ENCODE measurements around the gene GUCY2C.
"Not testable (repeated sequence)": the region's sequence is repeated elsewhere in the genome, so short reads cannot be mapped to it uniquely, and the experiment has no call there.

The GUCY2C gene

DNA sequence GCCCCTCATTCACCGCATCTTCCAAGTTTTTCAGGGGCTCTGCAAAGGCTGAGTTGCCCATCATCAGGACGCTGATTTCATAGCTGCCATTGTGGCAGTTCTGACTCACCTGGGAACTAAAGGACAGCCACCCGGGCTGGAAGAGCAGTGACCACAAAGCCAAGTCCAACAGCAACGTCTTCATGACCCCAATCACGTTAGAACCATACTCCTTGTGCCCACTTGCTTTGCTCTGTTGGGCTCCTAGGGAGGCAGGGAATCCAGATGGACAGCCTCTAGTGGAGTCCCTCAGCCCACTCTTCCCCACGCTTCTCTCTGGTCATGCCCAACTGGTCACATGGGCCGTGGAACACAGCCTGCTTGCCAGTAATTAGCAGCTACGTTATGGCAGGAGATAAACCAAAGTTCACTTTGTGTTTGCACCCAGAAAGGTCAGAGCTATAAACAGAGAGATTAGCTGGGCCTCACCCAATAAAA lies at the start of gene GUCY2C:
Gene GUCY2C (minus strand): TSS at position 335 of the 477 bp plus-strand sequence. CDS start 151 bp downstream, at position 184.
- DNase-seq (ENCODE audit: low read depth, low spot score), result no peak

- DNase-seq (ENCODE audit: low read depth, low spot score), result no peak
Measured at GRCh38 chr12:14743061-14743460, 46.7 kb upstream of the GUCY2C start.

DNA sequence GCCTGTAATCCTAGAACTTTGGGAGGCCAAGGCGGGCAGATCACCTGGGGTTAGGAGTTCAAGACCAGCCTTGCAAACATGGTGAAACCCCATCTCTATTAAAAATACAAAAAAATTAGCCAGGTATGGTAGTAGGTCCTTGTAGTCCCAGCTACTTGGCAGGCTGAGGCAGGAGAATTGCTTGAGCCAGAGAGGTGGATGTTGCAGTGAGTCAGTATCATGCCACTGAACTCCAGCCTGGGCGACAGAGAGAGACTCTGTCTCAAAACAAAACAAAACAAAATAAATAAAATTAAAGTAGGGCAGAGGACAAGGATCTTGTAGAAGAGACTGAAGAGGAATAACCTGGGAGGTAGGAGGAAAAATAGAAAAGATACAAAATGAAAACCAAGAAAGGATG lies 45.5 kb upstream of the GUCY2C start:
- no peak for DNase-seq (ENCODE audit: low read depth, low spot score)

DNA sequence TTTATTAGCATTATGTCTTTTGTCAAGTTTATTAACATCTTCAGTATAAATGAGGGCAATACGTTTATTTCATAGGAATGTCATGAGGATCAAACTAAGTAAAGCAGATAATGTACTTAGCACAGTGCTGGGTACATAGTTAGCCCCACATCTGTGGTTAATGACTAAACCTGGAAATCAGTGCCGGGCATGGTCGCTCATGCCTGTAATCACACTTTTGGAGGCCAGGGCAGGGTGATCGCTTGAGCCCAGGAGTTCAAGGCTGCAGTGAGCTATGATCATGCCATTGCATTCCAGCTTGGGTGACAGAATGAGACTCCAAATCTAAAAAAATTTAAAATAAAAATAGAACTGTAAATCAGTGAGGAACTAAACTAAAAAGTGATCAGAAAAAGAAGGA lies 44.8 kb upstream of the GUCY2C start:
- DNase-seq (ENCODE audit: low read depth, low spot score), result no peak

DNA sequence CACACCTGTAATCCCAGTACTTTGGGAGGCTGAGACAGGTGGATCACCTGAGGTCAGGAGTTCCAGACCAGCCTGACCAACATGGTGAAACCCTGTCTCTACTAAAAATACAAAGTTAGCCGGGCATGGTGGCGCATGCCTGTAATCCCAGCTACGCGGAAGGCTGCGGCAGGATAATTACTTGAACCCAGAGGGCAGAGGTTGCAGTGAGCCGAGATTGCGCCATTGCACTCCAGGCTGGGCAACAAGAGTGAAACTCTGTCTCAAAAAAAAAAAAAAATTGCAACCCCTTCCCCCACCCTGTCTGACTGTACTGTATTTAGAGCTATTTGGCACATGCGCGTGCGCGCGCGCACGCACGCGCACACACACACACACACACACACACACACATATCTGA lies 40.0 kb upstream of the GUCY2C start:
- not testable (repeated sequence) for DNase-seq (ENCODE audit: low read depth, low spot score)

DNA sequence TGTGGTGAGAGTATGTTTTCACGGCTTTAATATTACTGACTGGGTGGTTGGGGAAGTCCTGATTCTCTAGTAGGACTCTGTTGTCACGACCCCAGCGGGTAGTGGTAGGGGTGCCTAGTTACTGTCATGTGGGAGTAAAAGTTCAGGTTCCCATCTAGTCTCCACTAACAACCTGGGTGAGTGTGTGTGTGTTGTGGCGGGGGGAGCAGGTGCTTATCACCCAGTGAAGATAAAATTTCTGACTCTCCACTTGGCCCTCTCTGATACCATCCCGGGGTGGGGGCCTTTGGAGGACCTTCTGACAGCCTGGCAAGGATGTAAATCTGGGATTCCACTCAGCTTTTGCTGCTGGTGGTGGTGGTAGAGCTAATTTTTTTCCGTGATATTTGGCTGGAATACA lies 35.4 kb upstream of the GUCY2C start:
- no peak for DNase-seq (ENCODE audit: low read depth, low spot score)

DNA sequence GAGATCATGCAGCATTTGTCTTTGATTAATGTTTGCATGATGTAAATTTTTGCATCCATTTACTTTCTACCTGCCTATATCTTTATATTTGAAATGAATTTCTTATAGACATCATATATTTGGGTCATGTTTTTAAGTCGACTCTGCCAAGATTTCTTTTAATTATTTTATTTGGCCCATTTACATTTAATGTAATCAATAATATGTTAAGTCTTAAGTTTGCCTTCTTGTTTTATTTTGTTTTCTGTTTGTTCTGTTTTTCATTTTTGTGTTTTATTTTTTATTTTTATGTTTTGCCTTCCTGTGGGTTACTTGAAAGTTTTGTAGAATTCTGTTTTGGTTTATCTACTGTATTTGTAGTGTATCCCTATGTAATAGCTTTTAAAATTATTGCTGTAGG lies 33.2 kb upstream of the GUCY2C start:
- no peak for DNase-seq (ENCODE audit: low read depth, low spot score)

DNA sequence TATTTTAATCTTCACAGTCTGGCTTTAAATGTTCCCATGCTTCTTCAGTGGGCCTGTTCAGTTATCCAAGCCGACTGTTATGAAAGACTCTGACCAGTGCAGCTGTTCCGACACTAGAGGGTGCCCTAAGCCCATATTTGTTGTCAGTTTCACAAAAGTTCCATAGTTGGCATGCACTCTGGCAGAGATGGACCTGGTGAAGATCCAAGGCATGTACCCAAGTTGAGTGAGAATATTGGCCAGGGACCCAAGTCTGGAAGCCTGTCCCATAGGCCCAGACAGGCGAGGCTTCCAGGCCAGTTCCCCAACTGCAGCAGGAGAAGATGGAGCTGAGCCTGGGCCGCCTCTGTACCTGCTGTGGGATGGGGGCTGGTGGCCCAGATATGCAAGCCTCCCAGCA lies 27.4 kb upstream of the GUCY2C start:
- no peak for DNase-seq (ENCODE audit: low read depth, low spot score)

GRCh38 chr12:14716848-14717444 lies 20.5 kb upstream of the GUCY2C start:
- DNase-seq (ENCODE audit: low read depth, low spot score), result no peak

DNA sequence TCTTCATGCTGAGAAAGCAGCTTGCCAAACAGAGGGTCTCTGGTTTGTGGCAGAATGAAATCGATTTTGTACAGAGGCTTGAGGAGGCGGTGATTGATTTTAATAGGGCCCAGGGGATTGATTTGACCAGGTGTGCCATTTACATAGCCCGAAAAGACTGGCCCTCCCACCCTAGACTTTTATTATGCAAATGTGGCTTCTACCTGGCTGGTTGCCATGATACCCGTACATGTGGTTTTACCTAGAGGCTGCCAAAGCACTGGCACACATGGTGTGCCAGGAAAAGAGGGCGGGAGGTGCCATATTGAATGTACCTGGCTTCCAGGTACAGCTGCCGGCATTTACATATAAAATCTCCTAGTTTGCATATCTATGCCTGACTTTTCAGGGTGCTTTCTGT lies 18.0 kb upstream of the GUCY2C start:
- no peak for DNase-seq (ENCODE audit: low read depth, low spot score)

GRCh38 chr12:14710632-14711320 lies 14.4 kb upstream of the GUCY2C start:
- DNase-seq (ENCODE audit: low read depth, low spot score), result no peak

GRCh38 chr12:14701809-14702568 lies 5.6 kb upstream of the GUCY2C start:
- no peak for DNase-seq (ENCODE audit: low read depth, low spot score)

GRCh38 chr12:14700935-14701334 lies 4.5 kb upstream of the GUCY2C start:
- no peak for DNase-seq (ENCODE audit: low read depth, low spot score)

- DNase-seq (ENCODE audit: low read depth, low spot score), result no peak
Measured at GRCh38 chr12:14699923-14700322, 3.5 kb upstream of the GUCY2C start.

DNA sequence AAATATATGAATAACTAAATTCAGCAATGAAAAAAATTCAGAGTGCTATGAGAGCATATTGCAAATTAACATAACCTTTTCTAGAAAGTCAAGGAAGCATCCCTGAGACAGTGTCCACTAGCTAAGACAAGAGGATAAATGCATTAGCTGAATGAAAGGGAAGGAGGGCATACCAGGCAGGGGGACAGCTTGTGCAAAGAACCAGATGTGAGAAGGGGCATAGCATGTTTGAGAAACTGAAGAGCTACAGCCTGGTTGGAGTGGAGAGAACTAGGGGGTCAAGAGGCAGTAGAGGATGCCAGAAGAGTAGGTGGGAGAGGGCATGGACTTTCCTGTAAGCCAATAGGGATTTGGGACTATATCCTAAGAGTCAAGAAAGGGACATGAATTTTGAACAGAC lies 2.2 kb upstream of the GUCY2C start:
- no peak for DNase-seq (ENCODE audit: low read depth, low spot score)

- DNase-seq (ENCODE audit: low read depth, low spot score), result no peak
Measured at GRCh38 chr12:14695715-14696141, 671 bp downstream of the GUCY2C start.

- no peak for DNase-seq (ENCODE audit: low read depth, low spot score)
Measured at GRCh38 chr12:14694970-14695369, 1.4 kb downstream of the GUCY2C start.

GRCh38 chr12:14694145-14694714 lies 2.2 kb downstream of the GUCY2C start:
- no peak for DNase-seq (ENCODE audit: low read depth, low spot score)

DNA sequence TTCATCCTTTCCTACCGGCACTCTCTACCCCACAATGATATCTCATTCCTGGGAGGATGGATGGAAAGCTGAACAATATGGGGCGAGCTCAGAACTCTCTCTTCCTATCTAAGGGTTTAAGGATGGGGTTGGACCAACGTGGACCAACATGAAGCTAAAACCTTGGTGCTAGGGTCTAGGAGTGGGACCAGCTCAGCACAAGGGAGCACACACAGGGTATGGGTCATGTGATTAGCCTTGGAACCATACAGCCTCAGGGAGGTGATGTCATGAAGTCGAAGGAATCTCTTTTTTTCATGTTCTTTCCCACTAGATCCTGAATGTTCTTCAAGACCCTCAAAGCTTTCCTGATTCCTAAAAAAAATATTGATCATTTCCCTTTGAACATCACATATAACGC lies 3.3 kb downstream of the GUCY2C start:
- DNase-seq (ENCODE audit: low read depth, low spot score), result no peak

DNA sequence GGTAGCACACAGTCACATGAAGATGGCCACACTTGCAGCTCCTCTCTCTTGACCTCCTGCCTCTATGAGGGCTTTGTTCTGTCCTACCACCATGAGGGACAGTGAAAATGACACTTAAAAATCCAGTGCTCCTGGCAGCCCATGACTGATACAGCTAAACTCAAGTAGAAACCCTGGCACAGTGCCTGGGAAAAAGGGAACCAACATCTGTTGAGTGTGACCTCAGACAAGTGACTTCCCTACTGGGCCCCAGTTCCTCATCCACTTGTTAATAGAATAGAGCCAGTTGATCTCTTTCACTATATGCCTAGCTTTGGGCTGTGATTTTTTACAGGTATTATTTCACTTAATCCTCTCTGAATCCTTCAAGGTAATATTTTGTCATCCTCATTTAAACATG lies 4.8 kb downstream of the GUCY2C start:
- DNase-seq (ENCODE audit: low read depth, low spot score), result no peak

- no peak for DNase-seq (ENCODE audit: low read depth, low spot score)
Measured at GRCh38 chr12:14689996-14690395, 6.4 kb downstream of the GUCY2C start.

GRCh38 chr12:14689144-14689543 lies 7.3 kb downstream of the GUCY2C start:
- DNase-seq (ENCODE audit: low read depth, low spot score), result no peak
